C4-2B (cell line): ENCODE data around the gene ROBO3.

Experiments used
- ZFX ChIP-seq: fragments of 450-650 bp; IDR thresholded peaks from 2 replicates; pipeline ENCODE4 v1.6.1; 2017
- TF ChIP-seq, protein P1 (sequence below): fragments of 450-650 bp; conservative IDR thresholded peaks from 2 replicates; pipeline ENCODE4 v1.5.1; 2017; ENCODE audit warnings: mild to moderate bottlenecking

DNA sequence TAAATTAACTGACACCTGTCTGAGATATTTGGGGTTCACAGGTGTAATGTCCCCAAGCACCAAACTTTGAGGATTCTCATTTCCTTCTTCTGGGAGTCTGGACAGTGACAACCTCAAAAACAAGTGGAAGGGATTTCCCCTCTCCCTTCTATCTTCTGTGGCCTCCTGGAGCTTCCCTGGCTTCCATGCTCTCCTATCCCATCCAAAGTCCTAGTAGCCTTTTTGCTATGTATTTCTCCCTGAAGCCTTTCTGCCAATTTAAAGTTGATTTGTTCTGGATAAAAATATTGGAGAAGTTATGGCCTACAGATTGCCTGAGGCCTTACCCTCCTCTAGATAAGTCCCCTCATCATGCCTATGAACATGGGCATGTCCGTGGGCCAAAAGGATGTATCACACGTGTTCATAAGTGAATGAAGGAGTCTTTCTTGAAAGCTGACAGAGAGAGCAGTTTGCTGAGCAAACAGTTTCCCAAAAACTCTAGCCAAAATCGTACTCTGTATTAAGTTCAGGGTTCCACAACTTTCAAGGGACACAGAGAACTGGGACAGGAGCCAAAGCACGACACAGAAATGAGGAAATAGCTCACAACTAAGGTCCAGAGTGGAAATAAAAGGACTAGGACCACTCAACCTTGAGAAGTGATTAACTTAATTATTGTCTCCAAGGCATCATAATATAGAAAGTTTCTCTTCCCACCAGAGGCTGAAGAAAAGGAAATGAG, 63.9 kb downstream of the ROBO3 start:
- TF ChIP-seq, protein P1, sequence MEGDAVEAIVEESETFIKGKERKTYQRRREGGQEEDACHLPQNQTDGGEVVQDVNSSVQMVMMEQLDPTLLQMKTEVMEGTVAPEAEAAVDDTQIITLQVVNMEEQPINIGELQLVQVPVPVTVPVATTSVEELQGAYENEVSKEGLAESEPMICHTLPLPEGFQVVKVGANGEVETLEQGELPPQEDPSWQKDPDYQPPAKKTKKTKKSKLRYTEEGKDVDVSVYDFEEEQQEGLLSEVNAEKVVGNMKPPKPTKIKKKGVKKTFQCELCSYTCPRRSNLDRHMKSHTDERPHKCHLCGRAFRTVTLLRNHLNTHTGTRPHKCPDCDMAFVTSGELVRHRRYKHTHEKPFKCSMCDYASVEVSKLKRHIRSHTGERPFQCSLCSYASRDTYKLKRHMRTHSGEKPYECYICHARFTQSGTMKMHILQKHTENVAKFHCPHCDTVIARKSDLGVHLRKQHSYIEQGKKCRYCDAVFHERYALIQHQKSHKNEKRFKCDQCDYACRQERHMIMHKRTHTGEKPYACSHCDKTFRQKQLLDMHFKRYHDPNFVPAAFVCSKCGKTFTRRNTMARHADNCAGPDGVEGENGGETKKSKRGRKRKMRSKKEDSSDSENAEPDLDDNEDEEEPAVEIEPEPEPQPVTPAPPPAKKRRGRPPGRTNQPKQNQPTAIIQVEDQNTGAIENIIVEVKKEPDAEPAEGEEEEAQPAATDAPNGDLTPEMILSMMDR = no peak
- no peak for TF ChIP-seq ZFX
